PFSK-1 (cell line): ENCODE results near the gene ZNF217.

Experiments
- REST ChIP-seq, 2 experiments: IDR thresholded peaks; 2 replicates each; pipeline versions ENCODE4 v1.6.1 to v1.8.0; 2011 to 2012; ENCODE audit warnings: low read depth in 2 of 2, low read length in 2 of 2, control low read depth in 1 of 2, inconsistent platforms in 1 of 2, mild to moderate bottlenecking in 1 of 2, moderate library complexity in 1 of 2; ENCODE audit not compliant: insufficient read depth in 1 of 2
- SIN3A ChIP-seq: IDR thresholded peaks from 2 replicates; pipeline ENCODE4 v1.6.1; 2012; ENCODE audit warnings: mild to moderate bottlenecking, low read length, moderate library complexity, borderline replicate concordance; ENCODE audit not compliant: insufficient read depth

- TF ChIP-seq REST (IDR thresholded peaks at IDR 0.05; ENCODE audit: insufficient read depth in 1 of 2, low read depth in 2 of 2, low read length in 2 of 2) (no peak), SIN3A (no peak)
These were observed 1.4 kb upstream of the ZNF217 start for GRCh38 chr20:53595018-53595378.
